AG04450 (cell line): ENCODE data around the gene RAB11A. TPM values are rescaled to one million over a fixed set of nuclear protein-coding genes. Genes with fewer than 3 reads are reported as not detected.

Experiments
- CTCF ChIA-PET: fragments of 300-600, 350-600 bp; formaldehyde crosslinking; extraction: SDS; loops from one replicate; lab custom pipeline; 2022; ENCODE audit warnings: antibody characterized with exemption, inconsistent platforms; lab: Charles Lee
- POLR2A ChIA-PET: fragments of 350-600 bp; formaldehyde crosslinking; extraction: SDS; loops from one replicate; lab custom pipeline; 2021; ENCODE audit warnings: antibody characterized with exemption, inconsistent platforms; lab: Yijun Ruan, JAX
- DNase-seq: peaks from one replicate; pipeline ENCODE4 v3.0.0-alpha.2; 2011; ENCODE audit warnings: low read depth, low spot score
- H3K27ac ChIP-seq: one replicate; pipeline ENCODE4 v1.5.1; 2012; ENCODE audit warnings: low read depth, low read length, control low read depth
- H3K27me3 ChIP-seq: one replicate; pipeline ENCODE4 v1.6.0; 2012; ENCODE audit warnings: low read length; ENCODE audit not compliant: control insufficient read depth, insufficient read depth
- H3K4me3 ChIP-seq: 2 replicates; pipeline ENCODE4 v1.5.1; 2011; ENCODE audit warnings: mild to moderate bottlenecking, low read depth, low read length, control low read depth
- H3K9me3 ChIP-seq: 2 replicates; pipeline ENCODE4 v1.5.1; 2012; ENCODE audit warnings: low read length; ENCODE audit not compliant: control insufficient read depth, insufficient read depth
- CTCF ChIP-seq: IDR thresholded peaks from 2 replicates; pipeline ENCODE4 v1.5.1; 2011; ENCODE audit warnings: low read depth, low read length, control low read depth, inconsistent platforms
- polyA plus RNA-seq: library from polyadenylated mRNA; depleted of rRNA; stranded (reverse); fragments of >200 nt; gene quantifications from 2 replicates; pipeline ENCODE4 v1.2.3, GENCODE V29; 2011

Gene RAB11A
- polyA plus RNA-seq, 1 experiment = 399 TPM

DNA sequence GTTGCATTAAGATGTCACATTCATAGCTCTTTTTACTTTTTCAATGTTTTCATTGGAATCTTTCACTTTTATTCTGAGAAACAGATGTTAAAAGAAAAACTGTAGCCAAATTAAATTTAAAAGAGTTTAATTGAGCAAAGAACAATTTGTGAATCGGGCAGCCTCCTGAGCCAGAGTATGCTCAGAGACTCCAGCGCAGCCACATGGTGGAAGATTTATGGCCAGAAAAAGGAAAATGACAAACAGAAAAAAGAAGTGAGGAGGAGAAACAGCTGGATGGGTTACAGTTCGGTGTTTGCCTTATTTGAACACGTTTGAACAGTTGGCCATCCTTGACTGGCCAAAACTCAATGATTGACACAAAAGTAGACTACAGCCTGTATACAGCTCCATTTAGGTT is 33.8 kb upstream of the RAB11A start:
- no peak for DNase-seq
- CTCF ChIA-PET = interaction anchor here (1.2 to 3.7 kb wide), 3 partner anchors 9 to 34 kb away, joined by 3 to 22 read pairs (median 3); partner anchors contain the start of gene RAB11A
- Histone ChIP-seq H3K27ac (no peak overlapping the region), H3K27me3 (no peaks in the 10 kb centered on the region), H3K9me3 (no peaks in the 10 kb centered on the region), H3K4me3 (no peak overlapping the region)
- TF ChIP-seq CTCF = no peak
- POLR2A ChIA-PET = interaction anchor here (1.5 kb wide), 1 partner anchor 34 kb away, joined by 4 read pairs; the partner anchor contains the start of gene RAB11A

GRCh38 chr15:65836665-65837064 is 32.6 kb upstream of the RAB11A start:
- no peak for DNase-seq
- no peaks in the 10 kb centered on the region for H3K9me3 ChIP-seq
- ChIA-PET CTCF (interaction anchor here (0.6 to 3.7 kb wide), 5 partner anchors 12 to 226 kb away, joined by 3 to 22 read pairs (median 4); partner anchors contain the start of gene INTS14), POLR2A (no interaction called here)
- no peak for TF ChIP-seq CTCF
- no peak overlapping the region for H3K4me3 ChIP-seq
- no peaks in the 10 kb centered on the region for H3K27me3 ChIP-seq
- no peak overlapping the region for H3K27ac ChIP-seq

DNA sequence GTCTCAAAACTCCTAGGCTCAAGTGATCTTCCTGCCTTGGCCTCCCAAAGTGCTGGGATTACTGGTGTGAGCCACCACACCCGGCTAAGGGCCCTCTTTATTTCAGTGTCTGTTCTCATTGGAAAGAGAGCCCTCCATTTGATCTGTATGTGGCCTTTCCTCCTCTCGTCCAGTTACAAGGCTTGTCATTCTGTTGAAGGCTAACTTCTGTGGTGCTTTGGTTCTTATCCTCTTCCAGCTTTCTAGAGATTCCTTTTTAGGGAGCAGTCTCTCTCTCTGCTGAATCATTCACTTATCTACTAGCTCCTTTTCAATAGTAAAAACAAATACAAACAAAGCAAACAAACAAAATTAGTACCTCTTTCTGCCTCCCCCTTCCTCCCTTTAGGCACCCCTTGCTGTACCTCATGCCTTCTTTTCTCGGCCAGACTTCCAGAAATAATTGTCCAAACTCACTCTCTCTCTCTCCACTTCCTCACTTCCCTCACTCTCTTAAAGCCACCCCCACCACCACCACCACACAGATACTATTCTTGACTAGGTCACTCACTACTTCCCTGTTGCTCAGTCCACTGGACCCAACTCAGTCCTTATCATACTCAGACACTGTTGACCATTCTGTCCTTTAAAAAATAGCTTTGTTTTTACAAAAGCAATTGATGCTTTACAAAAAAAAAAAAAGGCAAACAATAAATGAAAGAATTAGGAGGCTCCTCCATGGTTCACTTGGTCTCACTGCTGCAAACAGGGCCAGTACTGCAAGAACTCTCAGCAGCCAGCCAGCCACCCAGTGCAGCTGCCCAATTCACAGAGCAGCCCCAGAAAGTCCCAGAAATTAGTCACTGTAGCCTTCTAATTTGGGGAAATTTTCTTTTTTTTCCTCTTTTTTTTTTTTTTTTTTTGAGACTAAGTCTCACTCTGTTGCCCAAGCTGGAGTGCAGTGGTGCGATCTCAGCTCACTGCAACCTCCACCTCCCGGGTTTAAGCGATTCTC is 31.7 kb upstream of the RAB11A start:
- no peak for DNase-seq
- POLR2A ChIA-PET = no interaction called here

GRCh38 chr15:65839354-65839901 is 29.9 kb upstream of the RAB11A start:
- no peak overlapping the region for H3K4me3 ChIP-seq
- H3K27me3 ChIP-seq = no peaks in the 10 kb centered on the region
- H3K9me3 ChIP-seq = no peaks in the 10 kb centered on the region
- DNase-seq = no peak
- no peak overlapping the region for H3K27ac ChIP-seq
- CTCF ChIA-PET = no interaction called here
- POLR2A ChIA-PET = no interaction called here
- TF ChIP-seq CTCF = no peak

More for the DNA sequence above, 31.7 kb upstream of the RAB11A start:
- CTCF ChIA-PET = interaction anchor here (0.6 to 3.7 kb wide), 5 partner anchors 9 to 227 kb away, joined by 3 to 22 read pairs (median 5); partner anchors contain the start of gene INTS14
- Histone ChIP-seq H3K27me3 (no peaks in the 10 kb centered on the region), H3K9me3 (no peaks in the 10 kb centered on the region), H3K27ac (no peak overlapping the region), H3K4me3 (no peak overlapping the region)
- TF ChIP-seq CTCF = no peak

- H3K9me3 ChIP-seq = no peaks in the 10 kb centered on the region
- no peaks in the 10 kb centered on the region for H3K27me3 ChIP-seq
- ChIA-PET CTCF (no interaction called here), POLR2A (no interaction called here)
- H3K4me3 ChIP-seq = no peak overlapping the region
- no peak for TF ChIP-seq CTCF
- DNase-seq = no peak
- H3K27ac ChIP-seq = no peak overlapping the region
Observed at GRCh38 chr15:65839985-65840384, 29.3 kb upstream of the RAB11A start.
